Neural progenitor cell (in vitro differentiated cells): Measurements from ENCODE around the gene PLEKHG5. TPM values are rescaled to one million over a fixed set of nuclear protein-coding genes. Genes with fewer than 3 reads are reported as not detected.

Source experiments
- DNase-seq: peaks from one replicate; pipeline ENCODE4 v3.0.0-alpha.2; 2016; ENCODE audit warnings: low spot score
- H2AFZ ChIP-seq: fragments of 200-600 bp; sonication (generic); replicated peaks from 2 replicates; pipeline ENCODE4 v1.6.1; 2016; ENCODE audit warnings: antibody characterized with exemption
- H3F3A ChIP-seq: fragments of 200-600 bp; sonication (generic); 2 replicates; pipeline ENCODE4 v1.6.1; 2016; ENCODE audit warnings: antibody characterized with exemption, low read depth
- H3K27ac ChIP-seq: fragments of 200-600 bp; sonication (generic); 2 replicates; pipeline ENCODE4 v1.5.1; 2016; ENCODE audit warnings: mild to moderate bottlenecking
- H3K27me3 ChIP-seq: fragments of 200-600 bp; sonication (generic); 2 replicates; pipeline ENCODE4 v1.6.1; 2016; ENCODE audit warnings: mild to moderate bottlenecking, moderate library complexity
- H3K36me3 ChIP-seq: fragments of 200-600 bp; sonication (generic); 2 replicates; pipeline ENCODE4 v1.5.1; 2016
- H3K4me1 ChIP-seq: fragments of 200-600 bp; sonication (generic); 2 replicates; pipeline ENCODE4 v1.6.1; 2016; ENCODE audit warnings: mixed run types
- H3K4me2 ChIP-seq: fragments of 200-600 bp; sonication (generic); 2 replicates; pipeline ENCODE4 v1.6.1; 2016
- H3K4me3 ChIP-seq: fragments of 200-600 bp; sonication (generic); 2 replicates; pipeline ENCODE4 v1.5.1; 2016
- H3K79me2 ChIP-seq: fragments of 200-600 bp; sonication (generic); 2 replicates; pipeline ENCODE4 v1.6.1; 2016; ENCODE audit warnings: low read depth
- H3K9ac ChIP-seq: fragments of 200-600 bp; sonication (generic); 2 replicates; pipeline ENCODE4 v1.6.1; 2016
- H3K9me3 ChIP-seq: fragments of 200-600 bp; sonication (generic); 2 replicates; pipeline ENCODE4 v1.5.1; 2016; ENCODE audit warnings: low read depth
- H4K20me1 ChIP-seq: fragments of 200-600 bp; sonication (generic); 2 replicates; pipeline ENCODE4 v1.6.1; 2016; ENCODE audit warnings: low read depth
- H3K27ac Mint-ChIP-seq: 3 replicates; pipeline ENCODE4 v1.8.0; 2021; ENCODE audit warnings: mixed read lengths
- H3K27me3 Mint-ChIP-seq: 2 replicates; pipeline ENCODE4 v1.8.0; 2022; ENCODE audit warnings: low read depth, mild to moderate bottlenecking, inconsistent platforms, moderate library complexity, mixed read lengths; ENCODE audit not compliant: insufficient read depth
- H3K36me3 Mint-ChIP-seq: 3 replicates; pipeline ENCODE4 v1.8.0; 2021; ENCODE audit warnings: mixed read lengths
- H3K4me1 Mint-ChIP-seq: 3 replicates; pipeline ENCODE4 v1.8.0; 2021; ENCODE audit warnings: mixed read lengths
- H3K4me3 Mint-ChIP-seq: 3 replicates; pipeline ENCODE4 v1.8.0; 2021; ENCODE audit warnings: mild to moderate bottlenecking, moderate library complexity, mixed read lengths
- H3K9me3 Mint-ChIP-seq: 3 replicates; pipeline ENCODE4 v1.8.0; 2020; ENCODE audit warnings: mixed read lengths
- EZH2 ChIP-seq: fragments of 200-600 bp; sonication (generic); IDR thresholded peaks from 2 replicates; pipeline ENCODE4 v1.6.1; 2017; ENCODE audit warnings: antibody characterized with exemption, mild to moderate bottlenecking, moderate library complexity
- EZH2phosphoT487 ChIP-seq: fragments of 200-600 bp; sonication (generic); IDR thresholded peaks from 2 replicates; pipeline ENCODE4 v1.6.1; 2017; ENCODE audit warnings: antibody characterized with exemption
- total RNA-seq: library from RNA; depleted of rRNA; stranded (reverse); fragments of >200 nt; gene quantifications from 2 replicates; pipeline ENCODE4 v1.2.3, GENCODE V29; 2015; ENCODE audit warnings: low replicate concordance
- TF ChIP-seq, protein P1 (sequence below): fragments of 200-600 bp; sonication (generic); IDR thresholded peaks from 2 replicates; pipeline ENCODE4 v1.5.1; 2017; ENCODE audit warnings: antibody characterized with exemption, mild to moderate bottlenecking

Gene PLEKHG5, protein sequence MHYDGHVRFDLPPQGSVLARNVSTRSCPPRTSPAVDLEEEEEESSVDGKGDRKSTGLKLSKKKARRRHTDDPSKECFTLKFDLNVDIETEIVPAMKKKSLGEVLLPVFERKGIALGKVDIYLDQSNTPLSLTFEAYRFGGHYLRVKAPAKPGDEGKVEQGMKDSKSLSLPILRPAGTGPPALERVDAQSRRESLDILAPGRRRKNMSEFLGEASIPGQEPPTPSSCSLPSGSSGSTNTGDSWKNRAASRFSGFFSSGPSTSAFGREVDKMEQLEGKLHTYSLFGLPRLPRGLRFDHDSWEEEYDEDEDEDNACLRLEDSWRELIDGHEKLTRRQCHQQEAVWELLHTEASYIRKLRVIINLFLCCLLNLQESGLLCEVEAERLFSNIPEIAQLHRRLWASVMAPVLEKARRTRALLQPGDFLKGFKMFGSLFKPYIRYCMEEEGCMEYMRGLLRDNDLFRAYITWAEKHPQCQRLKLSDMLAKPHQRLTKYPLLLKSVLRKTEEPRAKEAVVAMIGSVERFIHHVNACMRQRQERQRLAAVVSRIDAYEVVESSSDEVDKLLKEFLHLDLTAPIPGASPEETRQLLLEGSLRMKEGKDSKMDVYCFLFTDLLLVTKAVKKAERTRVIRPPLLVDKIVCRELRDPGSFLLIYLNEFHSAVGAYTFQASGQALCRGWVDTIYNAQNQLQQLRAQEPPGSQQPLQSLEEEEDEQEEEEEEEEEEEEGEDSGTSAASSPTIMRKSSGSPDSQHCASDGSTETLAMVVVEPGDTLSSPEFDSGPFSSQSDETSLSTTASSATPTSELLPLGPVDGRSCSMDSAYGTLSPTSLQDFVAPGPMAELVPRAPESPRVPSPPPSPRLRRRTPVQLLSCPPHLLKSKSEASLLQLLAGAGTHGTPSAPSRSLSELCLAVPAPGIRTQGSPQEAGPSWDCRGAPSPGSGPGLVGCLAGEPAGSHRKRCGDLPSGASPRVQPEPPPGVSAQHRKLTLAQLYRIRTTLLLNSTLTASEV
- total RNA-seq, result 7.4 and 25.9 TPM in 2 replicates

DNA sequence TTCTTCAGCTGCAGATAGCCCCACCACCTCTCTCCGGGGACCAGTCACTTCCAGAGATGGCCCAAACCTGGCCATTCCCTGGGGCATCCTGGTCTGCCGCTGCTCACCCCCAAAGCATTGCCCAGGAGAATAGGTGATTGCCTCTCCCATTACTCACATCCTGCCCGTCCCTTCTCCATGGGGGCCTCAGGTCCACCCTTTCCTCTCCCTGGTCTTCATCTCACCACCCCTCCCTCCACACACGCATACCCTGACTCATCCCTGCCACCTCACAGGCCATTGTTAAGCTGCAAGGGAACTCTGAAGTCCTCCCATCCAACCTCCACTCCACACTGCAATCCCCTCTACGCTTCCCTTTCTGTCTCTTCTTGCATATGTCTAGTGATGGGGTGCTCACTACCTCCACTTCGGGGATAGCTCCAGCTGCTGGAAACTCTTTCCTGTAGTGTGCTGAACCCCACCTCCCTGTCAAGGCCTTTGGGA is at the start of gene PLEKHG5:
TSS of gene PLEKHG5 (minus strand) at position 188 of the 483 bp plus-strand sequence. CDS start 14,096 bp downstream, outside the sequence.
- Histone ChIP-seq H3F3A (peaks cover 19% of the 10 kb centered on the region), H3K4me3 (peak within 1 kb of the TSS; percentile 79), H3K36me3 (no peaks in the 10 kb centered on the region), H3K79me2 (no peaks in the 10 kb centered on the region), H3K9me3 (no peaks in the 10 kb centered on the region), H3K4me2 (peak within 1 kb of the TSS; percentile 88), H3K27me3 (peaks cover 26% of the 10 kb centered on the region), H2AFZ (peak within 1 kb of the TSS; percentile 75), H3K27ac (no peak within 1 kb of the TSS), H3K9ac (no peak within 1 kb of the TSS), H4K20me1 (peaks cover 13% of the 10 kb centered on the region), H3K4me1 (peaks cover 6% of the 10 kb centered on the region)
- H3K36me3 Mint-ChIP-seq, result no peaks in the 10 kb centered on the region
- DNase-seq, result no peak
- no peaks in the 10 kb centered on the region for H3K9me3 Mint-ChIP-seq
- peaks cover 8% of the 10 kb centered on the region for H3K27me3 Mint-ChIP-seq
- peak within 1 kb of the TSS; percentile 79 for H3K4me3 Mint-ChIP-seq
- H3K27ac Mint-ChIP-seq, result no peak within 1 kb of the TSS
- no peak for TF ChIP-seq EZH2
- H3K4me1 Mint-ChIP-seq, result peaks cover 18% of the 10 kb centered on the region

DNA sequence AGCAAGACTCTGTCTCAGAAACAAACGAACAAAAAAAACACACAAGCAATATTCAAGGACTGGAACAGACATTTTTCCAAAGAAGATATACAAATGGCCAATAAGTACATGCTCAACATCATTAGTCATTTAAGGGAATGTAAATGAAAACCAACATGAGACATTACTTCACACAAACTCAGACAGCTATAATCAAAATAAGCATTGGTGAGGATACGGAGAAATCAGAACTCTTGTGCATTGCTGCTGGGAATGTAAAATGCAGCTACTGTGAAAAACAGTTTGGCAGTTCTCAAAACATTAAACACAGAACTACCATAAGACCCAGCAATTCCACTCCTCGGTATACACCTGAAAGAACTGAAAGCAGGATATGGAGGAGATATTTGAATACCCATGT is 47.5 kb upstream of the PLEKHG5 start:
- H3K27ac Mint-ChIP-seq, result no peak overlapping the region
- Histone ChIP-seq H3K4me1 (no peaks in the 10 kb centered on the region), H2AFZ (no peak overlapping the region), H3K36me3 (peaks cover 14% of the 10 kb centered on the region), H3K4me2 (no peak overlapping the region), H3K4me3 (no peak overlapping the region), H3F3A (no peaks in the 10 kb centered on the region), H3K27ac (no peak overlapping the region), H3K9me3 (no peaks in the 10 kb centered on the region), H3K9ac (no peak overlapping the region), H4K20me1 (peaks cover 2% of the 10 kb centered on the region), H3K27me3 (no peaks in the 10 kb centered on the region), H3K79me2 (peaks cover 4% of the 10 kb centered on the region)
- H3K4me1 Mint-ChIP-seq, result no peaks in the 10 kb centered on the region
- H3K4me3 Mint-ChIP-seq, result no peak overlapping the region
- no peaks in the 10 kb centered on the region for H3K9me3 Mint-ChIP-seq
- no peak for TF ChIP-seq EZH2
- no peak for TF ChIP-seq EZH2phosphoT487
- H3K36me3 Mint-ChIP-seq, result peaks cover 1% of the 10 kb centered on the region
- H3K27me3 Mint-ChIP-seq, result peaks cover 2% of the 10 kb centered on the region
- no peak for DNase-seq

DNA sequence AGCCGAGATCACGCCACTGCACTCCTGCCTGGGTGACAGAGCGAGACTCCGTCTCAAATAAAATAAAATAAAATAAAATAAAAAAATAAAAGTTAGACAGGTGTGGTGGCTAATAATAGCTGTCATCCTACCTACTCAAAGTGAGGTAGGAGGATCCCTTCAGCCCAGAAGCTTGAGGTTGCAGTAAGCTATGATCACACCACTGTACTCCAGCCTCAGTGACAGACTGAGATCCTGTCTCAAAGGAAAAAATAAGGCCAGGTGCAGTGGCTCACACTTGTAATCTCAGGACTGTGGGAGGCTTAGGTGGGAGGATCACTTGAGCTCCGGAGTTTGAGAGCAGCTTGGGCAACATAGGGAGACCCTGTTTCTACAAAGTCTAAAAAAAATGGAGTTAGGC is 44.8 kb upstream of the PLEKHG5 start:
- Histone ChIP-seq H3K9me3 (no peaks in the 10 kb centered on the region), H3K27me3 (no peaks in the 10 kb centered on the region), H3K4me2 (no peak overlapping the region), H3K9ac (no peak overlapping the region), H3K27ac (no peak overlapping the region), H3K79me2 (peaks cover 4% of the 10 kb centered on the region), H3K4me3 (no peak overlapping the region), H2AFZ (no peak overlapping the region), H4K20me1 (peaks cover 4% of the 10 kb centered on the region), H3F3A (no peaks in the 10 kb centered on the region), H3K4me1 (no peaks in the 10 kb centered on the region), H3K36me3 (peaks cover 12% of the 10 kb centered on the region)
- TF ChIP-seq, protein P1, sequence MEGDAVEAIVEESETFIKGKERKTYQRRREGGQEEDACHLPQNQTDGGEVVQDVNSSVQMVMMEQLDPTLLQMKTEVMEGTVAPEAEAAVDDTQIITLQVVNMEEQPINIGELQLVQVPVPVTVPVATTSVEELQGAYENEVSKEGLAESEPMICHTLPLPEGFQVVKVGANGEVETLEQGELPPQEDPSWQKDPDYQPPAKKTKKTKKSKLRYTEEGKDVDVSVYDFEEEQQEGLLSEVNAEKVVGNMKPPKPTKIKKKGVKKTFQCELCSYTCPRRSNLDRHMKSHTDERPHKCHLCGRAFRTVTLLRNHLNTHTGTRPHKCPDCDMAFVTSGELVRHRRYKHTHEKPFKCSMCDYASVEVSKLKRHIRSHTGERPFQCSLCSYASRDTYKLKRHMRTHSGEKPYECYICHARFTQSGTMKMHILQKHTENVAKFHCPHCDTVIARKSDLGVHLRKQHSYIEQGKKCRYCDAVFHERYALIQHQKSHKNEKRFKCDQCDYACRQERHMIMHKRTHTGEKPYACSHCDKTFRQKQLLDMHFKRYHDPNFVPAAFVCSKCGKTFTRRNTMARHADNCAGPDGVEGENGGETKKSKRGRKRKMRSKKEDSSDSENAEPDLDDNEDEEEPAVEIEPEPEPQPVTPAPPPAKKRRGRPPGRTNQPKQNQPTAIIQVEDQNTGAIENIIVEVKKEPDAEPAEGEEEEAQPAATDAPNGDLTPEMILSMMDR, result no peak
- TF ChIP-seq EZH2, result no peak
- TF ChIP-seq EZH2phosphoT487, result no peak
- no peak overlapping the region for H3K27ac Mint-ChIP-seq
- H3K9me3 Mint-ChIP-seq, result no peaks in the 10 kb centered on the region
- peaks cover 15% of the 10 kb centered on the region for H3K36me3 Mint-ChIP-seq
- H3K4me3 Mint-ChIP-seq, result no peak overlapping the region
- H3K4me1 Mint-ChIP-seq, result no peaks in the 10 kb centered on the region
- DNase-seq, result no peak
- peaks cover 2% of the 10 kb centered on the region for H3K27me3 Mint-ChIP-seq

DNA sequence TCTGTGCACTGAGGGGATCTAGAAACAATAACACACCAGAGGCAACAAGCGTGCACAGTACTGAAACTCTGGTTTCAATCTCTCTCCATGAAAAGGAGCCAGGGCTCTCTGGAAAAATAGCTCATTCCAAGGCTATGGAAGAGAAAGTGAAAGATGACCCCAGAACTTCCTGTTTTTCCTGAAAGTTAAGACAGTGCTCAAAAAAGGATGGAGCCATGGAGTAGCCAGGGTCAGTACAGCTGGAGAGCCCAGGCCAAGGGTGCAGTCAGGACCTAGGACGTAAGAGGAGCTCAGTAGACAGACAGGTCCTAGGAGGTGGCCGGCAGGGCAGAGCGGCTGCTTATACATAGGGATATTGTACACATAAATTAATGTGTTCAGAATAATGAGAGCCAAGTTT is 43.7 kb upstream of the PLEKHG5 start:
- Histone ChIP-seq H3K4me1 (no peaks in the 10 kb centered on the region), H3K4me2 (no peak overlapping the region), H3K36me3 (peaks cover 11% of the 10 kb centered on the region), H3K79me2 (peaks cover 4% of the 10 kb centered on the region), H3K27me3 (no peaks in the 10 kb centered on the region), H3K27ac (no peak overlapping the region), H3K9me3 (no peaks in the 10 kb centered on the region), H2AFZ (no peak overlapping the region), H3F3A (no peaks in the 10 kb centered on the region), H3K4me3 (no peak overlapping the region), H4K20me1 (peaks cover 4% of the 10 kb centered on the region), H3K9ac (no peak overlapping the region)
- TF ChIP-seq EZH2phosphoT487, result no peak
- TF ChIP-seq, protein P1, result no peak
- no peak for TF ChIP-seq EZH2
- no peak for DNase-seq
- Mint-ChIP-seq H3K27ac (no peak overlapping the region), H3K4me1 (no peaks in the 10 kb centered on the region), H3K27me3 (peaks cover 2% of the 10 kb centered on the region), H3K9me3 (no peaks in the 10 kb centered on the region), H3K36me3 (peaks cover 17% of the 10 kb centered on the region), H3K4me3 (peak overlapping the region; percentile 18)
